NCI-H2171 (cell line): ENCODE measurements around the gene COPS9.
A peak's percentile ranks its signal among the peaks of the same experiment; 100 is the strongest.

Source experiments
- DNase-seq: peaks from one replicate; lab custom pipeline; 2025; lab: John Stamatoyannopoulos, UW

The COPS9 gene

GRCh38 chr2:240136013-240136670, at the start of gene COPS9:
TSS of gene COPS9 (minus strand) at chr2:240136305. CDS start at chr2:240136284, 21 bp downstream.
- DNase-seq = peak; percentile 61

- DNase-seq = no peak
Observed at GRCh38 chr2:240184656-240185055, 48.6 kb upstream of the COPS9 start.

- no peak for DNase-seq
Observed at GRCh38 chr2:240183875-240184590, 47.9 kb upstream of the COPS9 start.

GRCh38 chr2:240183006-240183874, 47.1 kb upstream of the COPS9 start:
- peak; percentile 43 for DNase-seq

- DNase-seq = no peak
Observed at GRCh38 chr2:240182476-240182875, 46.4 kb upstream of the COPS9 start.

GRCh38 chr2:240182001-240182400, 45.9 kb upstream of the COPS9 start:
- DNase-seq = no peak

- DNase-seq = no peak
Observed at GRCh38 chr2:240179941-240180666, 44.0 kb upstream of the COPS9 start.

- no peak for DNase-seq
Observed at GRCh38 chr2:240179186-240179815, 43.2 kb upstream of the COPS9 start.

GRCh38 chr2:240178564-240178963, 42.5 kb upstream of the COPS9 start:
- DNase-seq = no peak

GRCh38 chr2:240174496-240174895, 38.4 kb upstream of the COPS9 start:
- no peak for DNase-seq

- DNase-seq = no peak
Observed at GRCh38 chr2:240172071-240172895, 36.2 kb upstream of the COPS9 start.

GRCh38 chr2:240170883-240171282, 34.8 kb upstream of the COPS9 start:
- DNase-seq = no peak

GRCh38 chr2:240170354-240170735, 34.2 kb upstream of the COPS9 start:
- DNase-seq = no peak

- no peak for DNase-seq
Observed at GRCh38 chr2:240169486-240170353, 33.6 kb upstream of the COPS9 start.

- no peak for DNase-seq
Observed at GRCh38 chr2:240168546-240169361, 32.6 kb upstream of the COPS9 start.

GRCh38 chr2:240168041-240168440, 31.9 kb upstream of the COPS9 start:
- no peak for DNase-seq

GRCh38 chr2:240167588-240167880, 31.4 kb upstream of the COPS9 start:
- DNase-seq = no peak

- DNase-seq = no peak
Observed at GRCh38 chr2:240166761-240167587, 30.9 kb upstream of the COPS9 start.
